GM19397 (cell line): ENCODE data around the gene GATAD2B.
"Not testable (repeated sequence)": the region's sequence is repeated elsewhere in the genome, so short reads cannot be mapped to it uniquely, and the experiment has no call there.

Experiments used
- ATAC-seq: cut with Tn5 transposase; IDR thresholded peaks from one replicate; pipeline ENCODE4 v1.9.1; 2021; ENCODE audit warnings: mild to moderate bottlenecking, moderate library complexity; ENCODE audit not compliant: unreplicated experiment

Gene GATAD2B

GRCh38 chr1:153768316-153769181 is 154.2 kb downstream of the GATAD2B start:
- no peak for ATAC-seq

- ATAC-seq = no peak
Observed at GRCh38 chr1:153767519-153767918, 155.3 kb downstream of the GATAD2B start.

- ATAC-seq = not testable (repeated sequence)
Observed at GRCh38 chr1:153766663-153767062, 156.1 kb downstream of the GATAD2B start.

- ATAC-seq = no peak
Observed at GRCh38 chr1:153764310-153764709, 158.5 kb downstream of the GATAD2B start.

GRCh38 chr1:153763365-153764225 is 159.2 kb downstream of the GATAD2B start:
- no peak for ATAC-seq

- ATAC-seq = no peak
Observed at GRCh38 chr1:153760440-153760839, 162.3 kb downstream of the GATAD2B start.
